ENCODE measurements around the gene GALNTL6.
"Not testable (repeated sequence)": the region's sequence is repeated elsewhere in the genome, so short reads cannot be mapped to it uniquely, and the experiment has no call there.

Gene GALNTL6

GRCh38 chr4:172777729-172778431, 964.7 kb downstream of the GALNTL6 start:
- no peak for DNase-seq

- DNase-seq: no peak
Measured at GRCh38 chr4:172778583-172778982, 965.4 kb downstream of the GALNTL6 start.

- DNase-seq: no peak
Measured at GRCh38 chr4:172780566-172781081, 967.4 kb downstream of the GALNTL6 start.

DNA sequence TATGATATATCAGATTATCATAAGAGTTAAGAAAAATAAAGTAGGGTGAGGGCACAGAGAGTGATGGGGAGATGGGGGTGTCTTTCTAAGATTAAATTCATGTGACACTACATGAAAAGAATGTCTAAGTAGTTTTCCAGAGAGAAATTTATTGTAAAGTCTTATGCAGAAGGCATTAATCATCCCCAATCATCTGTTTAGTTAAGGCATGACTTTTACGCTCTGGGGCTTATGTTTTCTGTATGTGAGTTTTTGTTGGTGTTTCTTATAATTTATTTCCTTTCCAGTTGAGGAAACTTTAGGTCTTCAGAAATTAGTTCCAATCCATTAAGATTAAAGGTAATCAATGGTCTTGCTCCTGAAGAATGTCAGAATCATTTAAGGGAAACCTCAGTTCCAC, 972.4 kb downstream of the GALNTL6 start:
- no peak for DNase-seq

- DNase-seq: no peak
Measured at GRCh38 chr4:172786039-172786792, 973.0 kb downstream of the GALNTL6 start.

- DNase-seq: no peak
Measured at GRCh38 chr4:172787111-172787510, 973.9 kb downstream of the GALNTL6 start.

DNA sequence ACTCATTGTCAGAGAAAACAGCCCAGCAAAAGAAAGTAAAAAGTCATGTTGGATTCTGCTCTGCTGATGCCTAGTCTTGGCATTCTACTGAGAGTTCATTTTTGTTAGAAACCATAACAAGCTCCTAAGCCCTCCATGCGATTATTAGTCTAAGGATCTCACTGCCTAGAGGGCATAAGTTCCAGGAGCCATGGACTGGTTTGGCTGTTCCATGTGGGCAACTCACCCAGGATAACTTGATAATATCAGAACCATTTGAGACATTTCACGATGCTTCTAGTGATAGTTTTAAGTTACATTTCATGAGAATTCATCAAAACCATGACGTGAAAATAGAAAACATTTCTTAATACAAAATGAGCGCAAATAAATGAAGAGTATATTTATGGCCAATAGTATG, 978.6 kb downstream of the GALNTL6 start:
- DNase-seq: no peak

DNA sequence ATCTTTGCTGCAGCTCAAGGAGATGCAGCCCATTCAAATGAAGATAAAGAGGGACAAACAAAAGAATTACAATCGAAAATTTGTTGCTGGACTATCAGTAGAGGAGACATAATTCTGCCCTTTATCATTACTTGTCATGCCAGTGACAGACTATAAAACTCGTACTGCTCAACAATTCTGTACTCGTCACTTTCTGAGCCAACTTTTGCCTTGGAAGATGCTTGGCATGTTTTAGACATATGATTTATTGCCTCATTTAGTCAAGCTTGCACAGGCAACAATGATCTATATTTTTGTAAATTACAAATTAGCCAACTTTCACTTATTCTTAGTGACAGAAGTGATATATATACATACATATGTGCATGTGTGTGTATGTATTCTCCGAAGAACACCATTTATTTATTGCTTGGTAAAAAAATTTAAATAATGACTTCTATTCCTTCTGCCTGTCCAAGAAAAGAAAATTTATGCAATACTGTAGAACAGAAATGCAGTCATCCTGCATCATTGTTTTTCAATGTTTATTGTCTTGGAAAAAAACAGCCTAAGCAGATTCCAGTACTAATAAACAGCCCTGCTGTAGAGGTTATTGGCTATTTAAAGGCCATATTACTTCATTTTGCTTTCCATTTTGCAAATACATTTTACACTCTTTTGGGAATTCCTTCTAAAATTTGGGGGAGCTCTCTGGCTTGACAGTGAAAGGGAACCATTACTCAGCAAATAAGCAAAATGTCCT, 980.5 kb downstream of the GALNTL6 start:
- DNase-seq: no peak

DNA sequence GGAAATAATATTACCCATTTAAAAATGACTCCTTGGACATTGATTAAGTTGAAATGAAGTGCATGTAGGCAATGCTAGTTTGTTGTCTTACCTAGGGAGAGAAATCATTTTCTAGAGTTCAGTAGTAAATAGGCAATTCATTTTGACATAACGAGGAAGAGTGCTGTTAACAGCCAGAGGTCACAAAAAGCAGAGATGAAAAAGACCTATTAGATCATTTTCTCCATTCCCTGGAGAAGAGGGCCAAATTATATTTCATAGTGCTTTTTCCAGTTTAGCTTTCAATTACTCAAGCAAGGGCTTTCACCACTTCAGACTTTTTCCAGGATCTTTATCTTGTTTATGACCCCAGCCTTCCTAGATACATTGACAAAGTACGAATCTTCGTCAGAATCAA, 981.1 kb downstream of the GALNTL6 start:
- DNase-seq: no peak

GRCh38 chr4:172797281-172797680, 984.1 kb downstream of the GALNTL6 start:
- not testable (repeated sequence) for DNase-seq

DNA sequence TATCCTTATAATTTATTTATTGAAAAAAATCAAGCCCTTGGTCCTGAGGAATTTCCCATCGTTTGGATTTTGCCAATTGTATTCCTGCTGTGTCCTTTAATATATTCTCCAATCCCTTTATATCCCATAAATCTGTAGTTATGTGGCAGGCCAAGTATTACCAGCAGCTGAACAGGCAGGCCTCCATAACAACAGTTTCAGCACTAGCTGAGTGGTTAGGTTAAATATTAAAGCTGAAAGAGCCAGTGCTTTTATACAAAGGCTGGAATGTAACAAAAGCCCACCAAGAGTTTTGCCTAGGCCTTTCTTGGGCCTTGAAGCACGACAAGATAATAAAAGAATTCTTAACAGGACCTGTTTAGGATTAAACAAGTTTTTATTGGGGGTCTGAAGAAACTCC, 988.8 kb downstream of the GALNTL6 start:
- no peak for DNase-seq

DNA sequence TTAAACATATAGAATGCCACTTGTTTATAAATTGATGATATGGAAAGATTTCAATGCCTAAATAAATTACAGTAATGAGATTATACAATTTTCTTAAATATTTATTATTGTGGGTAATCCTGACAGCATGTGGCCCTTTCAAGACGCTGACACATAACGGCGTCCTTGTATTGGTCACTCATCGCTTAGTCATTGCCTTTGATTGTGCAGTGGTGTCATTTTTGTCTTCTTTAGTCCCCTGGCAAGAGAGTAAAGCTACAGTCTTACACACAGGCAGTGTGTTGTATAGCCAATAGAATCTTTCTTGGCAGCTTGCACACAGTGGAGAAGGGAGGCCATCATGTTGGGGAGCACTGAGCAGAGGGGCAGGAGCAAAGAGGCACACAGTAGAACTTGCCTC, 993.6 kb downstream of the GALNTL6 start:
- no peak for DNase-seq

GRCh38 chr4:172808196-172808595, 995.0 kb downstream of the GALNTL6 start:
- no peak for DNase-seq

- DNase-seq: no peak
Measured at GRCh38 chr4:172809319-172809718, 996.1 kb downstream of the GALNTL6 start.

DNA sequence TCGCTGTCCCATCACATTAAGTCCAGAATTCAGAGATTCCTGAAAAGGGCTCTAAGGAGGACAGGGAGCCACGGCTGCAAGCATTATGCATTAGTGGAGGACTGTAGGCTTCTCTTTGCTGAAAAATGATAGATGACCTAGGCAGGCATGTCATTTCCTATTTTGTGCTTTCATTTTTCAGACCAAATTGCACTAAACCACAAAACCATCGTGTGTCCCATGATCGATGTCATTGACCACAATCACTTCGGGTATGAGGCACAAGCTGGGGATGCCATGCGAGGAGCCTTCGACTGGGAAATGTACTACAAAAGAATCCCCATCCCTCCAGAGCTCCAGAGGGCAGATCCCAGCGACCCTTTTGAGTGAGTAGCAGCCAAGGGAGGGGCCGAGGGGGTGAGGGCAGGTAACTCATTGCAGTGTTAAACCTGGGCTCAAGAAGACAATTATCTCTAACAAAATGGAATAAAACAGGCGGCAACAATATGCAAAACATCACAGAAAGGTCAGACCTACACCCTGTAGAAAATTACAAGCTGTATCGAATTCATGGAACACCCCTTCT, 1000.2 kb downstream of the GALNTL6 start:
- DNase-seq: no peak

DNA sequence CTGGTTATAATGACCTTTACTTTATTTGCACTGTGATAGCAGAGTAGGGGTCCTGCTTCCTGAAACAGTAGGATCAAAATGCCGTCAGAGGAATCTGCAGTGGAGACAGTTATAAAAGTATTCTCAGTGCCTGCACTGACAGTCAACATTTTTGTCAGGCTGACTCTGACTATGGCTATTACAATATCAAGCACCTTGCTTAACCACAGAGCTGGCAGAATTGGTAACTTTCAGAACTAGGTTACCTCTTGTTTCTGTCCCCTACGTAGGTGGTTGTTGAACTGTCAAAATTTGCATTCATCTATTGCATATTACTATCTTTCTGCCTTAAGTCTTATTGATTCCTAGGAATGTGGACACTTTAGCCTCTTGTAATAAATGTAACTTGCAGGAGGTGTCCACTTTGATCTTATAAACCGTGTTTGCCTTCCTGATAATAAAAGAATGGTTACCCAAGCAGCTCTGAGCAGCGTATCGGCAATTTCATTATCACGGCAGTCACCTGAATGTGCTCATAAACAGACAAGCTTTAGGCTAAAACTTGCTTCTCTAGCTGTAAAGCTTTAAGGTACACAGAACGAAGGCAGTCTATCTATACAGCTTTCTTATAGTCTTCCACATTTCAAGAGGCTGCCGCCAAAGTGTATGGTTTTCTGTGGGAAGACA, 1002.4 kb downstream of the GALNTL6 start:
- no peak for DNase-seq

DNA sequence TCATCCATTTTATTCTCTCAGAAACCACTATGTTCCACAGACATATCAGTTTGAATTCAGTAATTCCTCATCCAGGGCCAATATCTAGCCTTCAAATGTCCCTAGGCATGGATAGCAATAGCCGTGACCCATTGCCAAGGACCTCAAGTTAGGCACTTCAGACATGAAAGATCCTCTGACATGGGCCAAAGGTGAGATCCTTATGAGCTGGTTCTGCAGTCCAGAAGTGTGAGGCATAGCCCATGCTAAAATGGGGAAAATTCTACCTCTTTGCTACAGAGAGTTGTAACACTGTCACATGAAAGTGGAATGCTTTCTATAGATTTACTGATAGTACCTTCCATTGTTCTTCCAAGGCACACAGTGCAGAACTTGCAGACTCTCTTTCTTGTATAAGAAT, 1005.7 kb downstream of the GALNTL6 start:
- DNase-seq: no peak

DNA sequence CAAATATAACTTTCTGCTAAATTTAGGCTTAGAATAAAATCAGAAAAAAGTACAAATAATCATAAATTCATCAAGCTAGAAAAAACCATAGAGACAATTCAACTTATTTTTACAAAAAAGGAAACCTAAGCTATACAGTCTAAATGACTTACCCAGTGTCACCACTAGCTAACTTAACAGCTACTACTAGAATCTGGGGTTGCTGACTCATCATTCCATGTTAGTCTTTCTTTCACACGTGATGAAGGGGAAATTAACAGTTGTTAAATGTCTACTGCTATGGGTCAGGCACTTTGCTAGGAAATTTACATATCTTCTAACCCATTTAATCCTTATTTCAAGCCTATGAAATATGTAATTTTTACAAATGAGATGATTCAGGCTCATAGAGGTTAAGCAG, 1006.1 kb downstream of the GALNTL6 start:
- no peak for DNase-seq

- DNase-seq: no peak
Measured at GRCh38 chr4:172822331-172822730, 1009.1 kb downstream of the GALNTL6 start.

DNA sequence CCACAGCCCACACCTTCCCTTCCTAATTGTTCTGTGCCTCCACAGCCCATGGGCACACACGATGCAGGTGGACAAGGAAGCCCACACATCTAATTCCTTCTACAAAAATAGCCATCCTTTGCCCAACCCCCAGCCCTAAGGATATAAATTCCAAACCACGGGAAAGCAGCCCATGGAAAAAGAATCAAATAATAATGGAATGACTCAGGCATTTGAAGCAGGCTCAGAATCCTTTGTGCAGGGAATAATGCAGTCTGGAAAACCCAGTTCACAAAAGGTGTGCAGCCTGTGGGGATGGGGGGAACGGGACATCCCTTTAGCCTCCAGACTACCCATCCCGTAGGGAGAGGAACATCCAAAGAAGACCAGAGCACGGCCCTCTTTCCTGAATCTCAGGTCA, 1013.1 kb downstream of the GALNTL6 start:
- no peak for DNase-seq

DNA sequence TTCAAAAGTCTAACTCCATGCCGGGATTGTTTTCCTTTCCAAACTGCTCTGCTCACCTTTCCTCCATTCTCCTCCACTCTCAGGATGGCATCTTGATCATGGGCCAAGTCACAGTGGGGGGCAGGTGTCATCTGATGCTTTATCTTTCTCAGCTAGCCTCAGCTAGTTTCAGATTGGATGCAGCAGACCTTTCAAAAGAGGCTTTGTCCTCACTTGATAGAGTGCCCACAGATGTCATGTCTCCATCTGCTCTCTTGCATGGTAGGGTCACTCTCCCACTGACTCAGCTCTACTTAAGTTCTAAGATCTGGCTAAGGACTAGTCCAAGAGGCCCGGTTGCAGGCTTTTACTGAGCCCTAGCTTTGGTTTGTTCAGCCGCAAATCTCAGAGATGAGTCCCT, 1013.7 kb downstream of the GALNTL6 start:
- no peak for DNase-seq

GRCh38 chr4:172830295-172830764, 1017.1 kb downstream of the GALNTL6 start:
- no peak for DNase-seq

- DNase-seq: no peak
Measured at GRCh38 chr4:172836661-172837060, 1023.5 kb downstream of the GALNTL6 start.

Data from activated naive CD4-positive, alpha-beta T cell treated with Interleukin-2 at 50 U/mL for 16 hours (primary cell).